ENCODE data around the gene CAPN1. TPM values are rescaled to one million over a fixed set of nuclear protein-coding genes. Genes with fewer than 3 reads are reported as not detected.
A peak's percentile ranks its signal among the peaks of the same experiment; 100 is the strongest.

Gene CAPN1
- total RNA-seq, 1 experiment from 2014 or later: 175 TPM

GRCh38 chr11:65185171-65185570 is 3.4 kb downstream of the CAPN1 start:
- no peak overlapping the region for H3K14ac ChIP-seq (ENCODE audit: insufficient read depth, low read length)
- no peak overlapping the region for H3K27ac ChIP-seq (ENCODE audit: insufficient read length, low read depth, low read length)
- no peak overlapping the region for H4K8ac ChIP-seq (replicated peaks; ENCODE audit: insufficient read length, low read depth, low read length)
- peaks cover 14% of the 10 kb centered on the region for H3K23me2 ChIP-seq (ENCODE audit: insufficient read length, low read depth, low read length, poor library complexity, severe bottlenecking)
- no CpG with 5 or more reads among the region's 2 CpGs for WGBS (ENCODE audit: extremely low coverage, insufficient read length, low lambda C conversion rate)
- H2BK12ac ChIP-seq (ENCODE audit: insufficient read length, low read depth, low read length): no peak overlapping the region
- Mint-ChIP-seq H3K27me3 (ENCODE audit: low read depth) (no peaks in the 10 kb centered on the region), H3K36me3 (ENCODE audit: insufficient read depth in 1 of 3, low read depth in 3 of 3) (peaks cover 30 to 43% (median 43%) of the 10 kb centered on the region in 3 experiments), H3K4me3 (peak overlapping the region; percentile 37 to 96), H3K9me3 (no peaks in the 10 kb centered on the region), H3K4me1 (peaks cover 43 to 48% of the 10 kb centered on the region in 2 experiments), H3K27ac (peak overlapping the region in 1 of 3 experiments; percentile 88; a peak in 2 of 7 replicates)
- H3K9ac ChIP-seq (ENCODE audit: extremely low read depth, insufficient read length, low read length): no peak overlapping the region
- no peak overlapping the region for H2BK5ac ChIP-seq (ENCODE audit: insufficient read length, low read length)
- H3T11ph ChIP-seq (ENCODE audit: low read length): no peak overlapping the region
- no peak overlapping the region for H4K5ac ChIP-seq (ENCODE audit: insufficient read length, low read depth, low read length)
- H3K9me3 ChIP-seq (ENCODE audit: control insufficient read depth, low read depth, low read length): no peaks in the 10 kb centered on the region
- H4K20me1 ChIP-seq (ENCODE audit: control insufficient read depth, insufficient read depth, insufficient read length): no peaks in the 10 kb centered on the region
- no peak overlapping the region for H2AFZ ChIP-seq (ENCODE audit: low read length)
- no peak overlapping the region for H2BK15ac ChIP-seq (ENCODE audit: low read depth, low read length)
- H4K91ac ChIP-seq (ENCODE audit: insufficient read length, low read depth, low read length): no peak overlapping the region
- H3K56ac ChIP-seq (ENCODE audit: insufficient read length, low read depth, low read length): no peak overlapping the region
- no peak overlapping the region for H2AK5ac ChIP-seq (ENCODE audit: insufficient read length, low read length)
- H3K23ac ChIP-seq (ENCODE audit: insufficient read length, low read depth, low read length): no peak overlapping the region
- no peak for TF ChIP-seq CTCF (conservative IDR thresholded peaks at IDR 0.05)
- H3K4me1 ChIP-seq (ENCODE audit: insufficient read depth, low read length): peaks cover 9% of the 10 kb centered on the region; the same call in 1 of the 2 replicates
- H3K4me2 ChIP-seq (ENCODE audit: insufficient read depth, insufficient read length, low read length): peak overlapping the region; percentile 87
- no peak overlapping the region for H2BK120ac ChIP-seq (ENCODE audit: low read depth, low read length, poor library complexity, severe bottlenecking)
- H3K4ac ChIP-seq (ENCODE audit: low read depth, low read length): no peak overlapping the region
- H2BK20ac ChIP-seq (ENCODE audit: low read depth, low read length, poor library complexity, severe bottlenecking): no peak overlapping the region
- no peak overlapping the region for H3K18ac ChIP-seq (ENCODE audit: insufficient read length, low read depth, low read length)
- no peaks in the 10 kb centered on the region for H3K27me3 ChIP-seq (ENCODE audit: insufficient read depth, low read length)
- no peak for DNase-seq
- no peaks in the 10 kb centered on the region for H3K79me1 ChIP-seq (ENCODE audit: insufficient read depth, low read depth, low read length, poor library complexity, severe bottlenecking)
- H3K79me2 ChIP-seq (ENCODE audit: insufficient read depth, low read length): peaks cover 2% of the 10 kb centered on the region; the same call in 1 of the 2 replicates

Data from H9 (cell line).